Suprapubic skin (tissue), 4 donors: ENCODE data around the gene ESR2. TPM values are rescaled to one million over a fixed set of nuclear protein-coding genes. Genes with fewer than 3 reads are reported as not detected.
"Not testable (repeated sequence)": the region's sequence is repeated elsewhere in the genome, so short reads cannot be mapped to it uniquely, and the experiment has no call there.

Experiments
- DNase-seq, 2 donors: peaks; one replicate each; pipeline ENCODE4 v3.0.0-alpha.2; 2019; ENCODE audit warnings: low spot score in 2 of 2
- H3K27ac ChIP-seq: fragments of 200-600 bp; sonication (generic); one replicate; pipeline ENCODE4 v1.5.1; 2019
- H3K27me3 ChIP-seq: fragments of 200-600 bp; sonication (generic); one replicate; pipeline ENCODE4 v1.5.1; 2019
- H3K36me3 ChIP-seq: fragments of 200-600 bp; sonication (generic); one replicate; pipeline ENCODE4 v1.5.1; 2019
- H3K4me1 ChIP-seq: fragments of 200-600 bp; sonication (generic); one replicate; pipeline ENCODE4 v1.5.1; 2019
- H3K4me3 ChIP-seq: fragments of 200-600 bp; sonication (generic); one replicate; pipeline ENCODE4 v1.5.1; 2019; ENCODE audit warnings: mild to moderate bottlenecking
- H3K9me3 ChIP-seq: fragments of 200-600 bp; sonication (generic); one replicate; pipeline ENCODE4 v1.5.1; 2019
- EP300 ChIP-seq: sonication (generic); formaldehyde crosslinking; IDR thresholded peaks from one replicate; pipeline ENCODE4 v1.6.1; 2017; ENCODE audit warnings: antibody characterized with exemption
- POLR2A ChIP-seq, 2 donors: fragments of 450-650 bp; IDR thresholded peaks; one replicate each; pipeline ENCODE4 v1.6.1; 2017; ENCODE audit warnings: antibody characterized with exemption in 2 of 2, mild to moderate bottlenecking in 2 of 2, moderate library complexity in 2 of 2
- POLR2AphosphoS5 ChIP-seq, 3 donors: sonication (generic); formaldehyde crosslinking; IDR thresholded peaks; one replicate each; pipeline ENCODE4 v1.6.1; 2017; ENCODE audit warnings: antibody characterized with exemption in 3 of 3
- WGBS: methylation state at CpG from one replicate; pipeline ENCODE4 v1.1.5; 2018; 5-methylcytosine and 5-hydroxymethylcytosine counted together
- total RNA-seq, 4 donors: library from RNA; depleted of rRNA; stranded (reverse); fragments of >200 nt; gene quantifications; one replicate each; pipeline ENCODE4 v1.1.0, GENCODE V29; 2016
- TF ChIP-seq, protein P1 (sequence below), 2 donors: fragments of 200-600 bp in 1 of 2; fragments of 450-650 bp in 1 of 2; sonication (generic) in 1 of 2; IDR thresholded peaks; one replicate each; pipeline ENCODE4 v1.5.1; 2016 to 2019; ENCODE audit warnings: antibody characterized with exemption in 2 of 2, mild to moderate bottlenecking in 1 of 2, moderate library complexity in 1 of 2

ESR2 gene
- total RNA-seq, 4 donors from 2014 or later, result 0.38 to 1.4 (median 1.1) TPM; not detected in 1

DNA sequence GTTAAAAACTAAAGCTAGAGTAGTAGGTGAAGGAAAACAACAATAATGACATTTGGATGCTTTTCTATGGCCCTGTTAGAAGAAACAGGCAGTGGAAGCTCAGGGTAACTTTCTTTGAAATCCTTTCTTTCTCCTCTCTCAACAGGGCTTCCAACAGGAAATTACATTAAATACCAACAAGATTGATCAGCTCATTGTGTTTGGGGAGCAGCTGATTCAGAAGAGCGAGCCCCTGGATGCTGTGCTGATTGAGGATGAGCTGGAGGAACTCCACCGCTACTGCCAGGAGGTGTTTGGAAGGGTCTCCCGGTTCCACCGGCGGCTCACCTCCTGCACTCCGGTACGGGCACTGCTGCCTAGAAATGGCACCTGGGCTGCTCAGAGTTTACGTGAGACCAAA is 81.5 kb downstream of the ESR2 start:
- Histone ChIP-seq H3K36me3 (peaks cover 94% of the 10 kb centered on the region), H3K4me1 (no peaks in the 10 kb centered on the region), H3K9me3 (no peaks in the 10 kb centered on the region), H3K4me3 (no peak overlapping the region), H3K27ac (no peak overlapping the region), H3K27me3 (no peaks in the 10 kb centered on the region)
- WGBS, result 89% methylated on average over 8 of the region's 8 CpGs
- no peak for DNase-seq
- no peak for TF ChIP-seq POLR2AphosphoS5 (IDR thresholded peaks at IDR 0.05)
- TF ChIP-seq POLR2A (IDR thresholded peaks at IDR 0.05), result no peak
- TF ChIP-seq EP300, result no peak
- TF ChIP-seq, protein P1, sequence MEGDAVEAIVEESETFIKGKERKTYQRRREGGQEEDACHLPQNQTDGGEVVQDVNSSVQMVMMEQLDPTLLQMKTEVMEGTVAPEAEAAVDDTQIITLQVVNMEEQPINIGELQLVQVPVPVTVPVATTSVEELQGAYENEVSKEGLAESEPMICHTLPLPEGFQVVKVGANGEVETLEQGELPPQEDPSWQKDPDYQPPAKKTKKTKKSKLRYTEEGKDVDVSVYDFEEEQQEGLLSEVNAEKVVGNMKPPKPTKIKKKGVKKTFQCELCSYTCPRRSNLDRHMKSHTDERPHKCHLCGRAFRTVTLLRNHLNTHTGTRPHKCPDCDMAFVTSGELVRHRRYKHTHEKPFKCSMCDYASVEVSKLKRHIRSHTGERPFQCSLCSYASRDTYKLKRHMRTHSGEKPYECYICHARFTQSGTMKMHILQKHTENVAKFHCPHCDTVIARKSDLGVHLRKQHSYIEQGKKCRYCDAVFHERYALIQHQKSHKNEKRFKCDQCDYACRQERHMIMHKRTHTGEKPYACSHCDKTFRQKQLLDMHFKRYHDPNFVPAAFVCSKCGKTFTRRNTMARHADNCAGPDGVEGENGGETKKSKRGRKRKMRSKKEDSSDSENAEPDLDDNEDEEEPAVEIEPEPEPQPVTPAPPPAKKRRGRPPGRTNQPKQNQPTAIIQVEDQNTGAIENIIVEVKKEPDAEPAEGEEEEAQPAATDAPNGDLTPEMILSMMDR (IDR thresholded peaks at IDR 0.05), result no peak

DNA sequence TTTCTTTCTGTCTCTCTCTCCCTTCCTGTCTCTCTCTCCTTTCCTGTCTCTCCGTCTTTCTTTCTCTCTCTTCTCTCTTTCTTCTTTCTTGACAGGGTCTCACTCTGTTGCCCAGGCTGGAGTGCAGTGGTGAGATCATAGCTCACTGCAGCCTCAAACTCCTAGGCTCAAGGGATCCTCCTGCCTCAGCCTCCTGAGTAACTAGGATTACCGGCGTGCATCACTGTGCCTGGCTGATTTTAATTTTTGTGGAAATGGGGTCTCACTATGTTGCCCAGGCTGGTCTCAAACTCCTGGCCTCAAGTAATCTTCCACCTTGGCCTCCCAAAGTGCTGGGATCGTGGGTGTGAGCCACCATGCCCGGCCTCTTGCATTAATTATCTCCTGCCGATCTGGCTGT is 83.3 kb downstream of the ESR2 start:
- not testable (repeated sequence) for H3K9me3 ChIP-seq, H3K4me1 ChIP-seq, H3K27me3 ChIP-seq, H3K27ac ChIP-seq, DNase-seq, H3K4me3 ChIP-seq
- WGBS, result 87% methylated on average over 6 of the region's 6 CpGs
- peaks cover 76% of the 10 kb centered on the region for H3K36me3 ChIP-seq

DNA sequence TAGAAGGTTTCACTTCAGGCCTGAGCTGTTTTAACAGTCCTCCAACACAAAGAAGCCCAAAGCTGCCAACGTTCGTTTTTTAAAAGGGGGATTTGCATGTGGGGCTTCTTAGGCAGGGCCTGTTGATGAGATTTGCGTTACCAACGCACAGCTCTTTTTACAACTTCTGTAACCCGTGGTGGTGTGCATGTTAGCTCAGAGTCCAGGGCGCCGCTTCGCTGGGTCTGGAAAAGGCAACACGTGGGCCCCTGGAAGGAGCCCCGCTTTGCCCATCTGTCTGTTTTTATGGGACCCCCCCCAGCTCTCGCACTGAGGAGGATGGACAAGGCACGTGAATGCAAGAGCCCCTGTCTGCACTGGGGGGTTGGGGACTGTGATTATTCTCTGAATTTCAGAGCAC is 84.0 kb downstream of the ESR2 start:
- no peaks in the 10 kb centered on the region for H3K4me1 ChIP-seq
- no peak overlapping the region for H3K27ac ChIP-seq
- WGBS, result 92% methylated on average over 12 of the region's 12 CpGs
- no peak for DNase-seq
- no peaks in the 10 kb centered on the region for H3K9me3 ChIP-seq
- peaks cover 69% of the 10 kb centered on the region for H3K36me3 ChIP-seq
- no peak for TF ChIP-seq POLR2AphosphoS5 (IDR thresholded peaks at IDR 0.05)
- TF ChIP-seq, protein P1 (IDR thresholded peaks at IDR 0.05), result no peak
- TF ChIP-seq POLR2A (IDR thresholded peaks at IDR 0.05), result no peak
- no peak for TF ChIP-seq EP300
- H3K27me3 ChIP-seq, result no peaks in the 10 kb centered on the region
- no peak overlapping the region for H3K4me3 ChIP-seq

DNA sequence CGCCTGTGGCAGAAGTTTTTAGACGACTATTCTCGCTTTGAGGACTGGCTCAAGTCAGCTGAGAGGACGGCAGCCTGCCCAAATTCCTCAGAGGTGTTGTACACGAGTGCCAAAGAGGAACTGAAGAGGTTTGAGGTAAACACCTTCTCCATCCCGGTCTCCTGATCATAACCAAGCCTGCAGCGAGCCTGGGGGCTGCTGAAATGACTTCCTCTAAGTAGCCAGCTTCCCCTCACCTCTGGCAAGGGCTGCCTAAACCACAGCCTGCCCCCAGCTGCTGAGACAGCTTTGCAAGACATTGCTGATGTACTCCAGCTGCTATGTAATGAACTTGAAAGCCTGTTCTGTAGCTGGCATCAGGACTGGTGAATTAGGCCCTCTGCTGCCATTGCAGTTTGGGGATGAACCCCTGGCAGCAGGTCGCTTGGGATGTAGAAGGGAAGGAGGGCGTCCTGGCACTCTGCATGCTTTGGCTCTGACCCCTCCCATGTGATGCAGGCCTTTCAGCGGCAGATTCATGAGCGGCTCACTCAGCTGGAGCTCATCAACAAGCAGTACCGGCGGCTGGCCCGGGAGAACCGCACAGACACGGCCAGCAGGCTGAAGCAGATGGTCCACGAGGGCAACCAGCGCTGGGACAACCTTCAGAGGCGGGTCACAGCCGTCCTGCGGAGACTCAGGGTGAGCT is 84.6 kb downstream of the ESR2 start:
- WGBS, result 62% methylated on average over 16 of the region's 21 CpGs
- peaks cover 63% of the 10 kb centered on the region for H3K36me3 ChIP-seq
- no peak for DNase-seq

DNA sequence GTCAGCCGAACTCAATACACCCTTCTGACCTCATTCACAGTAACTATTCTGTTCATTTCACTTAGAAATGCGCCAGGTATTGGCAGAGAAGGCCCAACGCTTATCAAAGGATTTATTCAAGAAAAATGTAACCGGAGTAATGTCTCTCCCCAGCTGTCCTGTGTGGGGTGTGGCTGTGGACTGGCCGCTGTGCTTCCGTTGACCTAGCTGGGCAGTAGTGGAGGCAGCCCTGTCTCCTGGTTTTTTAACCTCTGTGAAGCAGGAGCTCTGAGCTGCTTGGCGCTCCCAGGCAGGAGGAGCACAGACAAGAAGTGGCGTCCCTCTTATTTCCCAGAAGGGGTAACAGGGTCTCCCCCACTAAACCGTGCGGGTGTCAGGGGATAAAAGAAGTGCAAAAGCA is 85.2 kb downstream of the ESR2 start:
- no peaks in the 10 kb centered on the region for H3K9me3 ChIP-seq
- H3K4me1 ChIP-seq, result no peaks in the 10 kb centered on the region
- WGBS, result 83% methylated on average over 10 of the region's 10 CpGs
- no peak overlapping the region for H3K4me3 ChIP-seq
- DNase-seq, result no peak
- no peaks in the 10 kb centered on the region for H3K27me3 ChIP-seq
- no peak overlapping the region for H3K27ac ChIP-seq
- peaks cover 57% of the 10 kb centered on the region for H3K36me3 ChIP-seq
- no peak for TF ChIP-seq POLR2A (IDR thresholded peaks at IDR 0.05)
- TF ChIP-seq POLR2AphosphoS5 (IDR thresholded peaks at IDR 0.05), result no peak
- TF ChIP-seq EP300, result no peak
- TF ChIP-seq, protein P1 (IDR thresholded peaks at IDR 0.05), result no peak

More for the DNA sequence above, 84.6 kb downstream of the ESR2 start:
- Histone ChIP-seq H3K9me3 (no peaks in the 10 kb centered on the region), H3K27me3 (no peaks in the 10 kb centered on the region), H3K27ac (no peak overlapping the region), H3K4me3 (no peak overlapping the region), H3K4me1 (no peaks in the 10 kb centered on the region)
- TF ChIP-seq, protein P1 (IDR thresholded peaks at IDR 0.05), result no peak
- TF ChIP-seq POLR2AphosphoS5 (IDR thresholded peaks at IDR 0.05), result no peak

DNA sequence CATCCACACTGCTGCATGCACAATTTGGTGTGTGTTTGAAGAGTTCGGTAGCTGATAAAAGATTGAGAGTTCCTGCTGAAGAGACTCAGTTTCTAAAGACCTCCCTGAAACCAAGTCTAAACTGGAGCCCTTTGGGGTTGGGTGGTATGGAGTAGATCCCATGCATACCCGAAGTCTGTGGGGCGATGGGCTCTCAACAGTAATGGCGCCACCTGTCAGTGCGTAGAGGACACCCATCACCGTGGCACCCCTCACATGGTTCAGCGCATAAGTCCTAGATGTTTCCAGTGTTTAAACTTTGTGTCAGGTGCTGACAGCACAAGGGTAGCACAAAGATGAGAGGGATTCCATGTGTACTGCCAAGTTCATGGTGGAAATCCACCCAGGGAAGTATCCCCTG is 85.9 kb downstream of the ESR2 start:
- TF ChIP-seq POLR2A (IDR thresholded peaks at IDR 0.05) (no peak), EP300 (no peak), POLR2AphosphoS5 (IDR thresholded peaks at IDR 0.05) (no peak)
- TF ChIP-seq, protein P1 (IDR thresholded peaks at IDR 0.05), result no peak
- no peak for DNase-seq
- Histone ChIP-seq H3K9me3 (no peaks in the 10 kb centered on the region), H3K27me3 (no peaks in the 10 kb centered on the region), H3K4me3 (no peak overlapping the region), H3K27ac (no peak overlapping the region), H3K4me1 (no peaks in the 10 kb centered on the region), H3K36me3 (peaks cover 55% of the 10 kb centered on the region)
- 92% methylated on average over 7 of the region's 7 CpGs for WGBS
